HepG2 (cell line): ENCODE measurements around the gene CAND2. TPM values are rescaled to one million over a fixed set of nuclear protein-coding genes. Genes with fewer than 3 reads are reported as not detected.

Experiments used
- ATAC-seq: fragments of 200-7000 bp; cut with Tn5 transposase; 3 replicates; pipeline ENCODE4 v1.9.1; 2020; ENCODE audit warnings: mild to moderate bottlenecking, moderate library complexity
- BruUV-seq: library from RNA; stranded (reverse); fragments of 400-500 nt; replicated peaks from 2 replicates; lab custom pipeline; 2021; lab: Mats Ljungman, UMichigan
- CTCF ChIA-PET: fragments of 300-600 bp; formaldehyde crosslinking; extraction: SDS; loops from one replicate; lab custom pipeline; 2021; ENCODE audit warnings: low total read pairs, inconsistent platforms, low intra/inter-chr PET ratio; lab: Yijun Ruan, JAX
- POLR2A ChIA-PET: fragments of 350-600 bp; sonication (Branson Sonifier 250); formaldehyde crosslinking; loops from one replicate; lab custom pipeline; 2020; ENCODE audit warnings: antibody characterized with exemption, inconsistent platforms; lab: Yijun Ruan, JAX
- DNase-seq: peaks from one replicate; pipeline ENCODE4 v3.0.0-alpha.2; 2015; ENCODE audit warnings: low spot score
- FAIRE-seq: peaks from 3 replicates; lab custom pipeline; 2011; peaks lifted over from hg19 to GRCh38; lab: Jason Lieb, UNC
- H2AFZ ChIP-seq: one replicate; pipeline ENCODE4 v1.6.1; 2011; ENCODE audit warnings: low read length, inconsistent platforms
- H3K27ac ChIP-seq: fragments of 300-600 bp; 3 replicates; pipeline ENCODE4 v1.8.0; 2011; ENCODE audit warnings: mixed run types, mild to moderate bottlenecking, mixed read lengths, low read length, inconsistent platforms; ENCODE audit not compliant: insufficient read depth; ENCODE audit errors: extremely low read length
- H3K27me3 ChIP-seq, 2 experiments: fragments of 200-600 bp in 1 of 2; 2 replicates in 1 of 2; 3 replicates in 1 of 2; pipeline versions ENCODE4 v1.6.0 to v1.8.0; 2011; ENCODE audit warnings: low read length in 2 of 2, mild to moderate bottlenecking in 2 of 2, moderate library complexity in 2 of 2, inconsistent platforms in 1 of 2; ENCODE audit not compliant: insufficient read depth in 2 of 2, control insufficient read depth in 1 of 2
- H3K36me3 ChIP-seq, 2 experiments: fragments of 200-600 bp in 1 of 2; replicated peaks in 1 of 2; 2 replicates in 1 of 2; 3 replicates in 1 of 2; pipeline versions ENCODE4 v1.5.1 to v1.8.0; 2011; ENCODE audit warnings: low read length in 2 of 2, inconsistent platforms in 1 of 2; ENCODE audit not compliant: insufficient read depth in 2 of 2, control insufficient read depth in 1 of 2
- H3K4me1 ChIP-seq: 2 replicates; pipeline ENCODE4 v1.5.1; 2012; ENCODE audit warnings: low read length, inconsistent platforms; ENCODE audit not compliant: insufficient read depth
- H3K4me2 ChIP-seq: 2 replicates; pipeline ENCODE4 v1.6.0; 2011; ENCODE audit warnings: low read depth, low read length, inconsistent platforms
- H3K4me3 ChIP-seq, 3 experiments: fragments of 200-600 bp in 1 of 3; sonication (generic), shearing (Covaris generic) in 1 of 3; replicated peaks in 1 of 3; 2 replicates each; pipeline ENCODE4 v1.5.1; 2011 to 2016; ENCODE audit warnings: low read length in 3 of 3, inconsistent platforms in 2 of 3, low read depth in 2 of 3, mild to moderate bottlenecking in 2 of 3, control low read depth in 1 of 3, mixed read lengths in 1 of 3; ENCODE audit not compliant: insufficient read depth in 1 of 3
- H3K79me2 ChIP-seq: one replicate; pipeline ENCODE4 v1.6.1; 2011; ENCODE audit warnings: low read length, inconsistent platforms; ENCODE audit not compliant: insufficient read depth
- H3K9ac ChIP-seq: 2 replicates; pipeline ENCODE4 v1.6.0; 2011; ENCODE audit warnings: mild to moderate bottlenecking, low read depth, low read length, inconsistent platforms; ENCODE audit not compliant: insufficient read depth
- H3K9me3 ChIP-seq: 2 replicates; pipeline ENCODE4 v1.5.1; 2012; ENCODE audit warnings: mild to moderate bottlenecking, low read length
- H4K20me1 ChIP-seq: 2 replicates; pipeline ENCODE4 v1.6.0; 2011; ENCODE audit warnings: inconsistent platforms, mild to moderate bottlenecking, low read length, moderate library complexity; ENCODE audit not compliant: insufficient read depth
- HMGA1 ChIP-seq: sonication (generic); formaldehyde crosslinking; conservative IDR thresholded peaks from 2 replicates; pipeline ENCODE4 v1.4.0; 2020; ENCODE audit warnings: missing genetic modification reagents
- KLF15 ChIP-seq: sonication (generic); formaldehyde crosslinking; IDR thresholded peaks from 2 replicates; pipeline ENCODE4 v1.8.1; 2023; ENCODE audit warnings: borderline replicate concordance, mild to moderate bottlenecking, inconsistent platforms, missing genetic modification reagents, mixed read lengths
- NR2F1 ChIP-seq, 2 experiments: fragments of 450-650 bp in 1 of 2; formaldehyde crosslinking in 1 of 2; IDR thresholded peaks; 2 replicates each; pipeline versions ENCODE4 v1.5.0 to v1.6.1; 2016 to 2020; ENCODE audit warnings: mild to moderate bottlenecking in 1 of 2, missing compliant biosample characterization in 1 of 2, missing genetic modification reagents in 1 of 2, moderate library complexity in 1 of 2
- ZMYM2 ChIP-seq: sonication (generic); formaldehyde crosslinking; IDR thresholded peaks from 2 replicates; pipeline ENCODE4 v1.8.0; 2022; ENCODE audit warnings: mild to moderate bottlenecking, missing genetic modification reagents
- ZNF468 ChIP-seq: sonication (generic); formaldehyde crosslinking; IDR thresholded peaks from 2 replicates; pipeline ENCODE4 v1.8.0; 2022; ENCODE audit warnings: mild to moderate bottlenecking, moderate library complexity, missing genetic modification reagents
- ZNF674 ChIP-seq: sonication (generic); formaldehyde crosslinking; IDR thresholded peaks from 2 replicates; pipeline ENCODE4 v1.5.0; 2020; ENCODE audit warnings: low read depth, mild to moderate bottlenecking, missing genetic modification reagents
- ZNF720 ChIP-seq: sonication (generic); formaldehyde crosslinking; IDR thresholded peaks from 2 replicates; pipeline ENCODE4 v1.4.0; 2020; ENCODE audit warnings: missing genetic modification reagents
- ZNF768 ChIP-seq: sonication (generic); formaldehyde crosslinking; IDR thresholded peaks from 2 replicates; pipeline ENCODE4 v1.4.0; 2020; ENCODE audit warnings: missing genetic modification reagents
- WGBS: methylation state at CpG from one replicate; pipeline ENCODE4 v1.1.6; 2017; ENCODE audit warnings: low lambda C conversion rate; 5-methylcytosine and 5-hydroxymethylcytosine counted together
- in situ Hi-C: cut with HindIII; loops from 2 replicates; pipeline ENCODE4 v1.10.0; 2017; ENCODE audit warnings: low pct_unique_long_range_greater_than_20kb; ENCODE audit not compliant: extremely low pct_ligation_motif_present
- intact Hi-C: fragments of 100-400 bp; cut with micrococcal nuclease; formaldehyde crosslinking; loops from one replicate; pipeline ENCODE4 v1.10.0; 2022; ENCODE audit not compliant: unreplicated experiment
- polyA plus RNA-seq, 8 experiments: library from polyadenylated mRNA; depleted of rRNA in 3 of 8; stranded (reverse) in 7 of 8; unstranded in 1 of 8; fragments of >200 nt; fragmentation: Illumina TruSeq in 4 of 8; extraction: Trizol in 4 of 8; gene quantifications; 2 replicates each; pipeline versions ENCODE4 v1.2.1 to v1.2.3, GENCODE V29; 2011 to 2016; ENCODE audit warnings: low read depth in 4 of 8, missing spikeins in 1 of 8, mixed read lengths in 1 of 8; ENCODE audit not compliant: insufficient read depth in 1 of 8
- total RNA-seq, 5 experiments: library from RNA; depleted of rRNA; stranded (reverse); fragments of >200 nt; fragmentation: Illumina TruSeq; extraction: Trizol; gene quantifications; 2 replicates each; pipeline ENCODE4 v1.2.3, GENCODE V29; 2016; ENCODE audit warnings: low read depth in 1 of 5
- TF ChIP-seq, protein P1 (sequence below): sonication (generic); formaldehyde crosslinking; IDR thresholded peaks from 2 replicates; pipeline ENCODE4 v1.5.0; 2020; ENCODE audit warnings: mild to moderate bottlenecking, missing genetic modification reagents
- TF ChIP-seq, protein P2 (sequence below): sonication (generic); formaldehyde crosslinking; IDR thresholded peaks from 2 replicates; pipeline ENCODE4 v1.4.0; 2020; ENCODE audit warnings: missing genetic modification reagents
- TF ChIP-seq, protein P3 (sequence below): IDR thresholded peaks from 2 replicates; pipeline ENCODE4 v1.6.1; 2012; ENCODE audit warnings: low read depth, low read length, improper control_type of control experiment

CAND2 gene
- total and polyA plus RNA-seq, 2 of the 13 experiments (the other 11 are each of a cell fraction or from before 2014, with no cell fraction given), result 0.01 TPM; not detected in 1

DNA sequence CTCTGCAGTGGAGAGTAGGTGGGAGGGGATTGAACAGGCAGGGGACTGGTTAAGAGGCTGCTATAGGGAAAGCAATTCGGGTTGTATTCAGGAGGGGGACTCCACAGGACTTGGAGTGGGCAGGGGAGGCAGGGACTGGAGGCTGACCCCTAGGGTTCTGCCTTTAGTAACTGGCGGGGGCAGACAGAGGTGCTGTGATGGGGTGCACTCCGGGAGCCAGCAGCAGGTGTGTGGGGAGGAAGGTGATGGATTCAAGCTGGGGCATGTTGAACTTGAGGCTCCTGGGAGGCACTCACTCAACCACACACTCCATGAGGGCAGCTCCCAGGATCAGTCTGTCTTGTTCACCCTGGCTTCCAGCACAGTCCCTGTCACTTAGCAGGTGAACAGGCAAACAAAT, 12.5 kb downstream of the CAND2 start:
- ATAC-seq, result no peak
- H4K20me1 ChIP-seq, result no peaks in the 10 kb centered on the region
- POLR2A ChIA-PET, result no interaction called here
- peaks cover 0 to 46% of the 10 kb centered on the region in 2 experiments; a peak in 3 of 5 replicates for H3K27me3 ChIP-seq
- no peak overlapping the region for H3K27ac ChIP-seq
- no peaks in the 10 kb centered on the region for H3K79me2 ChIP-seq
- H3K4me2 ChIP-seq, result peak overlapping the region; percentile 78; the same call in 1 of the 2 replicates
- H3K4me1 ChIP-seq, result peaks cover 29% of the 10 kb centered on the region
- H3K4me3 ChIP-seq, result 0 out of 6 replicates have a peak overlapping the region, but pooled peaks of 1 of the 3 experiments have one; percentile 76
- TF ChIP-seq NR2F1 (CRISPR knock-in tag; IDR thresholded peaks at IDR 0.05) (no peak), ZNF468 (CRISPR knock-in tag) (no peak), HMGA1 (CRISPR knock-in tag) (no peak), KLF15 (no peak), ZNF720 (CRISPR knock-in tag) (no peak), ZNF768 (no peak), ZMYM2 (CRISPR knock-in tag) (no peak), ZNF674 (CRISPR knock-in tag) (no peak)
- TF ChIP-seq, protein P1, sequence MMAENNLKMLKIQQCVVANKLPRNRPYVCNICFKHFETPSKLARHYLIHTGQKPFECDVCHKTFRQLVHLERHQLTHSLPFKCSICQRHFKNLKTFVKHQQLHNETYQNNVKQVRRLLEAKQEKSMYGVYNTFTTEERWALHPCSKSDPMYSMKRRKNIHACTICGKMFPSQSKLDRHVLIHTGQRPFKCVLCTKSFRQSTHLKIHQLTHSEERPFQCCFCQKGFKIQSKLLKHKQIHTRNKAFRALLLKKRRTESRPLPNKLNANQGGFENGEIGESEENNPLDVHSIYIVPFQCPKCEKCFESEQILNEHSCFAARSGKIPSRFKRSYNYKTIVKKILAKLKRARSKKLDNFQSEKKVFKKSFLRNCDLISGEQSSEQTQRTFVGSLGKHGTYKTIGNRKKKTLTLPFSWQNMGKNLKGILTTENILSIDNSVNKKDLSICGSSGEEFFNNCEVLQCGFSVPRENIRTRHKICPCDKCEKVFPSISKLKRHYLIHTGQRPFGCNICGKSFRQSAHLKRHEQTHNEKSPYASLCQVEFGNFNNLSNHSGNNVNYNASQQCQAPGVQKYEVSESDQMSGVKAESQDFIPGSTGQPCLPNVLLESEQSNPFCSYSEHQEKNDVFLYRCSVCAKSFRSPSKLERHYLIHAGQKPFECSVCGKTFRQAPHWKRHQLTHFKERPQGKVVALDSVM (CRISPR knock-in tag), result no peak
- TF ChIP-seq, protein P2, sequence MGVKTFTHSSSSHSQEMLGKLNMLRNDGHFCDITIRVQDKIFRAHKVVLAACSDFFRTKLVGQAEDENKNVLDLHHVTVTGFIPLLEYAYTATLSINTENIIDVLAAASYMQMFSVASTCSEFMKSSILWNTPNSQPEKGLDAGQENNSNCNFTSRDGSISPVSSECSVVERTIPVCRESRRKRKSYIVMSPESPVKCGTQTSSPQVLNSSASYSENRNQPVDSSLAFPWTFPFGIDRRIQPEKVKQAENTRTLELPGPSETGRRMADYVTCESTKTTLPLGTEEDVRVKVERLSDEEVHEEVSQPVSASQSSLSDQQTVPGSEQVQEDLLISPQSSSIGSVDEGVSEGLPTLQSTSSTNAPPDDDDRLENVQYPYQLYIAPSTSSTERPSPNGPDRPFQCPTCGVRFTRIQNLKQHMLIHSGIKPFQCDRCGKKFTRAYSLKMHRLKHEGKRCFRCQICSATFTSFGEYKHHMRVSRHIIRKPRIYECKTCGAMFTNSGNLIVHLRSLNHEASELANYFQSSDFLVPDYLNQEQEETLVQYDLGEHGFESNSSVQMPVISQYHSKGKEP, result no peak
- TF ChIP-seq, protein P3, sequence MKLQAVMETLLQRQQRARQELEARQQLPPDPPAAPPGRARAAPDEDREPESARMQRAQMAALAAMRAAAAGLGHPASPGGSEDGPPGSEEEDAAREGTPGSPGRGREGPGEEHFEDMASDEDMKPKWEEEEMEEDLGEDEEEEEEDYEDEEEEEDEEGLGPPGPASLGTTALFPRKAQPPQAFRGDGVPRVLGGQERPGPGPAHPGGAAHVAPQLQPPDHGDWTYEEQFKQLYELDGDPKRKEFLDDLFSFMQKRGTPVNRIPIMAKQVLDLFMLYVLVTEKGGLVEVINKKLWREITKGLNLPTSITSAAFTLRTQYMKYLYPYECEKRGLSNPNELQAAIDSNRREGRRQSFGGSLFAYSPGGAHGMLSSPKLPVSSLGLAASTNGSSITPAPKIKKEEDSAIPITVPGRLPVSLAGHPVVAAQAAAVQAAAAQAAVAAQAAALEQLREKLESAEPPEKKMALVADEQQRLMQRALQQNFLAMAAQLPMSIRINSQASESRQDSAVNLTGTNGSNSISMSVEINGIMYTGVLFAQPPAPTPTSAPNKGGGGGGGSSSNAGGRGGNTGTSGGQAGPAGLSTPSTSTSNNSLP, result no peak
- TF ChIP-seq, all 625 proteins: peak for 0
- no peak for FAIRE-seq
- intact Hi-C loops (no loop called here), in situ Hi-C loops (no loop called here)
- WGBS, result 42% methylated on average over 3 of the region's 3 CpGs
- no peak for DNase-seq
- H3K9me3 ChIP-seq, result no peaks in the 10 kb centered on the region
- no peak overlapping the region for H3K9ac ChIP-seq
- peak overlapping the region; percentile 40 for H2AFZ ChIP-seq
- CTCF ChIA-PET, result no interaction called here
- no TSS peak for BruUV-seq
- H3K36me3 ChIP-seq, result no peaks in the 10 kb centered on the region
